Endodermal cell (in vitro differentiated cells): ENCODE measurements around the gene PLEKHA6. TPM values are rescaled to one million over a fixed set of nuclear protein-coding genes. Genes with fewer than 3 reads are reported as not detected.
"Not testable (repeated sequence)": the region's sequence is repeated elsewhere in the genome, so short reads cannot be mapped to it uniquely, and the experiment has no call there.

ENCODE experiments used
- DNase-seq: peaks from one replicate; pipeline ENCODE4 v3.0.0-alpha.2; 2017
- H3K27ac ChIP-seq: 2 replicates; pipeline ENCODE4 v1.5.1; 2013; ENCODE audit warnings: mild to moderate bottlenecking, low read depth, low read length, moderate library complexity
- H3K27me3 ChIP-seq: 2 replicates; pipeline ENCODE4 v1.6.1; 2013; ENCODE audit warnings: mild to moderate bottlenecking, low read length, moderate library complexity; ENCODE audit not compliant: insufficient read depth, control insufficient read depth, poor library complexity, severe bottlenecking
- H3K36me3 ChIP-seq: 2 replicates; pipeline ENCODE4 v1.7.0; 2013; ENCODE audit warnings: mild to moderate bottlenecking, low read length, moderate library complexity; ENCODE audit not compliant: control insufficient read depth, insufficient read depth
- H3K4me1 ChIP-seq: one replicate; pipeline ENCODE4 v1.7.0; 2013; ENCODE audit warnings: low read length; ENCODE audit not compliant: control insufficient read depth, insufficient read depth
- H3K4me3 ChIP-seq: 2 replicates; pipeline ENCODE4 v1.5.1; 2013; ENCODE audit warnings: mild to moderate bottlenecking, low read length, moderate library complexity
- H3K9ac ChIP-seq: 2 replicates; pipeline ENCODE4 v1.6.1; 2013; ENCODE audit warnings: mild to moderate bottlenecking, low read length, moderate library complexity; ENCODE audit not compliant: poor library complexity, severe bottlenecking; ENCODE audit errors: extremely low read depth
- H3K9me3 ChIP-seq: 2 replicates; pipeline ENCODE4 v1.6.1; 2013; ENCODE audit warnings: mild to moderate bottlenecking, low read length, moderate library complexity; ENCODE audit not compliant: control insufficient read depth
- H3K27ac Mint-ChIP-seq: 2 replicates; pipeline ENCODE4 v1.8.0; 2020; ENCODE audit warnings: mixed read lengths
- H3K27me3 Mint-ChIP-seq: 2 replicates; pipeline ENCODE4 v1.8.0; 2021; ENCODE audit warnings: mild to moderate bottlenecking, mixed read lengths; ENCODE audit not compliant: insufficient read depth
- H3K36me3 Mint-ChIP-seq: 2 replicates; pipeline ENCODE4 v1.8.0; 2020; ENCODE audit warnings: low read depth, mixed read lengths
- H3K4me1 Mint-ChIP-seq: 2 replicates; pipeline ENCODE4 v1.8.0; 2020; ENCODE audit warnings: mixed read lengths
- H3K4me3 Mint-ChIP-seq: 2 replicates; pipeline ENCODE4 v1.8.0; 2020; ENCODE audit warnings: mild to moderate bottlenecking, moderate library complexity, mixed read lengths
- H3K9me3 Mint-ChIP-seq: 2 replicates; pipeline ENCODE4 v1.8.0; 2020; ENCODE audit warnings: mild to moderate bottlenecking, mixed read lengths
- CTCF ChIP-seq: fragments of 200-600 bp; sonication (generic); conservative IDR thresholded peaks from 2 replicates; pipeline ENCODE4 v1.5.0; 2021; ENCODE audit warnings: antibody characterized with exemption, mild to moderate bottlenecking
- WGBS, 2 experiments: methylation state at CpG; one replicate each; pipeline versions ENCODE4 v1.1.5 to v1.1.7; 2013; ENCODE audit warnings: missing lambda C conversion rate in 2 of 2, mixed read lengths in 1 of 2; ENCODE audit not compliant: insufficient coverage in 1 of 2, insufficient read length in 1 of 2; 5-methylcytosine and 5-hydroxymethylcytosine counted together
- total RNA-seq, 2 donors: library from RNA; stranded (reverse); fragmentation: NEBNext Ultra II Directional in 1 of 2; extraction: Animal tissue kit (Norgen Biotek cat#: 25700) in 1 of 2; gene quantifications; 2 replicates in 1 of 2; 3 replicates in 1 of 2; pipeline ENCODE4 v1.2.1, GENCODE V29; 2021

The PLEKHA6 gene
- total RNA-seq, 2 donors from 2014 or later, result 37.0 to 43.3 TPM

DNA sequence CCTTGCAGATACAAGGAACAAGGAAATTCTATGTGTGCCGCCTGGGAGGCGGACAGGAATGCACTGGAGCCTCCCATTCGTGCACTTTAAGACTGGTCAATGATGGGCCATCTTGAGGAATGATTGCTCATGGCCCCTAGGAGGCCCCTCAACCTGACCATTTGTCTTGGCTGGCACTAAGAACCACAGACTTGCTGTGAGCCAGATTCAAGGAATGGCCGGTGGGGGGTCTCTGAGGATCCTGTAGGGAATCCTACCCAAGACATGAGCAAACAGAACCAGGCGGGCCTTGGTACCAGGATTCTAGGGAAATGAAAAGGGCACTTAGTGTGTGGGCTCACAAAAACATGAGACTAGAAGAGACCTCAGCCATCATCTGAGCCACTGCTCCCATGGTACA is 117.8 kb downstream of the PLEKHA6 start:
- H3K4me3 Mint-ChIP-seq, result no peak overlapping the region

GRCh38 chr1:204241050-204241449 is 118.7 kb downstream of the PLEKHA6 start:
- Mint-ChIP-seq H3K4me1 (no peaks in the 10 kb centered on the region), H3K36me3 (peaks cover 89% of the 10 kb centered on the region), H3K9me3 (peaks cover 8% of the 10 kb centered on the region), H3K27me3 (no peaks in the 10 kb centered on the region), H3K27ac (no peak overlapping the region), H3K4me3 (no peak overlapping the region)
- no peaks in the 10 kb centered on the region for H3K4me1 ChIP-seq
- no peak overlapping the region for H3K9ac ChIP-seq
- 70% methylated on average over 2 of the region's 2 CpGs; no CpG with 5 or more reads in 1 of the 2 experiments for WGBS, 2 experiments
- H3K9me3 ChIP-seq, result no peaks in the 10 kb centered on the region
- H3K36me3 ChIP-seq, result peaks cover 3% of the 10 kb centered on the region
- H3K27me3 ChIP-seq, result no peaks in the 10 kb centered on the region
- TF ChIP-seq CTCF, result peak; percentile 27
- no peak overlapping the region for H3K27ac ChIP-seq
- peak; percentile 57 for DNase-seq
- H3K4me3 ChIP-seq, result no peak overlapping the region

More for the DNA sequence above, 117.8 kb downstream of the PLEKHA6 start:
- Histone ChIP-seq H3K4me3 (no peak overlapping the region), H3K27me3 (no peaks in the 10 kb centered on the region), H3K27ac (no peak overlapping the region), H3K4me1 (no peaks in the 10 kb centered on the region), H3K36me3 (peaks cover 3% of the 10 kb centered on the region), H3K9ac (no peak overlapping the region), H3K9me3 (no peaks in the 10 kb centered on the region)
- no peaks in the 10 kb centered on the region for H3K27me3 Mint-ChIP-seq
- no peaks in the 10 kb centered on the region for H3K4me1 Mint-ChIP-seq
- no peak overlapping the region for H3K27ac Mint-ChIP-seq
- peaks cover 89% of the 10 kb centered on the region for H3K36me3 Mint-ChIP-seq
- H3K9me3 Mint-ChIP-seq, result no peaks in the 10 kb centered on the region
- peak; percentile 19 for DNase-seq
- 91 to 92% methylated on average over 3 to 5 of the region's 5 CpGs for WGBS, 2 experiments
- no peak for TF ChIP-seq CTCF

DNA sequence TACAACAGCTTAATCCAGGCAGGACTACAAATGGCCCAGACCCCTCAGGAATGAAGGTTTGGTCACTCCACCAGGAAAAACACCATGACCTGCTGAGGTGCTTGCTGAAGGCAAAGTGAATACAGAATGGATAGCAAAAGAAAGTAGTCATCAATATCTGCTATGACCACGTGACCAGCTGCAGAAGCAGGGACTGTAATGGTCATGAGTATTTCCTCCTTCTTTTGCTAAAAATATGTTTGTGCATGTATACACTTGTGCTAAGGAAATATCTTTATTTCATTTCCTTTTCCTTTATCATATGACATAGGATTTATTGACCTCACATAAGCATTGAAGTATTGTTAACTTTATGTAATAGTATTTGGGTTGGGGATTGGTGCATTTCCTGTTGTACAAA is 119.5 kb downstream of the PLEKHA6 start:
- H3K36me3 ChIP-seq, result peaks cover 5% of the 10 kb centered on the region
- no peak overlapping the region for H3K27ac Mint-ChIP-seq
- 89% methylated on average over 1 of the region's 1 CpG; no CpG with 5 or more reads in 1 of the 2 experiments for WGBS, 2 experiments

DNA sequence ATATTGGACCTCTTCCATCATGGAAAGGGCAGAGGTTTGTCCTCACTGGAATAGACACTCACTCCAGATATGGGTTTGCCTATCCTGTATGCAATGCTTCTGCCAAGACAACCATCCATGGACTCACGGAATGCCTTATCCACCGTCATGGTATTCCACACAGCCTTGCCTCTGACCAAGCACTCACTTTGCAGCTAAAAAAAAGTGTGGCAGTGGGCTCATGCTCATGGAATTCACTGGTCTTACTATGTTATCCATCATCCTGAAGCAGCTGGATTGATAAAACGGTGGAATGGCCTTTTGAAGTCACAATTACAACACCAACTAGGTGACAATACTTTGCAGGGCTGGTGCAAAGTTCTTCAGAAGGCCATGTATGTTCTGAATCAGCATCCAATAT is 120.3 kb downstream of the PLEKHA6 start:
- not testable (repeated sequence) for H3K4me1 Mint-ChIP-seq, H3K9ac ChIP-seq, H3K4me3 ChIP-seq, H3K27ac Mint-ChIP-seq, H3K27me3 Mint-ChIP-seq, H3K27me3 ChIP-seq, H3K9me3 ChIP-seq, DNase-seq, H3K4me1 ChIP-seq, H3K36me3 ChIP-seq, H3K4me3 Mint-ChIP-seq, H3K27ac ChIP-seq
- Mint-ChIP-seq H3K36me3 (peaks cover 89% of the 10 kb centered on the region), H3K9me3 (peaks cover 10% of the 10 kb centered on the region)
- WGBS, 2 experiments, result 73 to 82% methylated on average over 3 of the region's 3 CpGs

More for the DNA sequence above, 119.5 kb downstream of the PLEKHA6 start:
- Histone ChIP-seq H3K9ac (no peak overlapping the region), H3K4me3 (no peak overlapping the region), H3K9me3 (no peaks in the 10 kb centered on the region), H3K27ac (no peak overlapping the region), H3K27me3 (no peaks in the 10 kb centered on the region), H3K4me1 (no peaks in the 10 kb centered on the region)
- H3K9me3 Mint-ChIP-seq, result peaks cover 10% of the 10 kb centered on the region
- H3K4me3 Mint-ChIP-seq, result no peak overlapping the region
- H3K4me1 Mint-ChIP-seq, result no peaks in the 10 kb centered on the region
- no peak for TF ChIP-seq CTCF
- H3K27me3 Mint-ChIP-seq, result no peaks in the 10 kb centered on the region
- DNase-seq, result no peak
- peaks cover 89% of the 10 kb centered on the region for H3K36me3 Mint-ChIP-seq

- H3K36me3 Mint-ChIP-seq, result peaks cover 95% of the 10 kb centered on the region
- 78 to 83% methylated on average over 2 of the region's 2 CpGs for WGBS, 2 experiments
- H3K27me3 ChIP-seq, H3K4me1 Mint-ChIP-seq, DNase-seq, H3K4me3 Mint-ChIP-seq, H3K27ac Mint-ChIP-seq, H3K36me3 ChIP-seq, H3K9me3 ChIP-seq, H3K4me1 ChIP-seq, H3K27ac ChIP-seq, H3K4me3 ChIP-seq, H3K27me3 Mint-ChIP-seq, H3K9ac ChIP-seq: not testable (repeated sequence)
- H3K9me3 Mint-ChIP-seq, result peaks cover 10% of the 10 kb centered on the region
Observed at GRCh38 chr1:204238520-204238919, 121.2 kb downstream of the PLEKHA6 start.
